Left ventricle myocardium inferior (tissue), 1 donor: ENCODE measurements around the gene AOAH. TPM values are rescaled to one million over a fixed set of nuclear protein-coding genes. Genes with fewer than 3 reads are reported as not detected.

Experiments used
- DNase-seq: peaks from one replicate; pipeline ENCODE4 v3.0.0-alpha.2; 2020
- H3K27ac ChIP-seq: fragments of 200-600 bp; replicated peaks from 2 replicates; pipeline ENCODE4 v1.8.0; 2021
- H3K27me3 ChIP-seq: fragments of 200-600 bp; 2 replicates; pipeline ENCODE4 v1.8.0; 2021; ENCODE audit warnings: low read depth
- H3K36me3 ChIP-seq: fragments of 200-600 bp; 2 replicates; pipeline ENCODE4 v1.8.0; 2021
- H3K4me1 ChIP-seq: fragments of 200-600 bp; 2 replicates; pipeline ENCODE4 v1.8.0; 2021
- H3K4me3 ChIP-seq: fragments of 200-600 bp; 2 replicates; pipeline ENCODE4 v1.8.0; 2021; ENCODE audit warnings: mild to moderate bottlenecking, moderate library complexity
- H3K9me3 ChIP-seq: fragments of 200-600 bp; replicated peaks from 2 replicates; pipeline ENCODE4 v1.8.0; 2021
- intact Hi-C: fragments of 100-400 bp; cut with micrococcal nuclease; formaldehyde crosslinking; loops from one replicate; pipeline ENCODE4 v1.11.0; 2022
- total RNA-seq: library from RNA; stranded (reverse); fragmentation: NEBNext Ultra II Directional; extraction: Animal tissue kit (Norgen Biotek cat#: 25700); gene quantifications from one replicate; pipeline ENCODE4 v1.2.1, GENCODE V29; 2021
- TF ChIP-seq, protein P1 (sequence below): fragments of 200-600 bp; IDR thresholded peaks from 2 replicates; pipeline ENCODE4 v1.8.0; 2021; ENCODE audit warnings: antibody characterized with exemption, mild to moderate bottlenecking, borderline replicate concordance
- donor health status: DM: no; HTN: yes; CAD: no; lungs with severe emphysema.

AOAH gene
- total RNA-seq, 1 donor from 2014 or later: 1.9 TPM

GRCh38 chr7:36535866-36536664 lies 188.2 kb downstream of the AOAH start:
- intact Hi-C loops: no loop called here
- TF ChIP-seq, protein P1, sequence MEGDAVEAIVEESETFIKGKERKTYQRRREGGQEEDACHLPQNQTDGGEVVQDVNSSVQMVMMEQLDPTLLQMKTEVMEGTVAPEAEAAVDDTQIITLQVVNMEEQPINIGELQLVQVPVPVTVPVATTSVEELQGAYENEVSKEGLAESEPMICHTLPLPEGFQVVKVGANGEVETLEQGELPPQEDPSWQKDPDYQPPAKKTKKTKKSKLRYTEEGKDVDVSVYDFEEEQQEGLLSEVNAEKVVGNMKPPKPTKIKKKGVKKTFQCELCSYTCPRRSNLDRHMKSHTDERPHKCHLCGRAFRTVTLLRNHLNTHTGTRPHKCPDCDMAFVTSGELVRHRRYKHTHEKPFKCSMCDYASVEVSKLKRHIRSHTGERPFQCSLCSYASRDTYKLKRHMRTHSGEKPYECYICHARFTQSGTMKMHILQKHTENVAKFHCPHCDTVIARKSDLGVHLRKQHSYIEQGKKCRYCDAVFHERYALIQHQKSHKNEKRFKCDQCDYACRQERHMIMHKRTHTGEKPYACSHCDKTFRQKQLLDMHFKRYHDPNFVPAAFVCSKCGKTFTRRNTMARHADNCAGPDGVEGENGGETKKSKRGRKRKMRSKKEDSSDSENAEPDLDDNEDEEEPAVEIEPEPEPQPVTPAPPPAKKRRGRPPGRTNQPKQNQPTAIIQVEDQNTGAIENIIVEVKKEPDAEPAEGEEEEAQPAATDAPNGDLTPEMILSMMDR: no peak

DNA sequence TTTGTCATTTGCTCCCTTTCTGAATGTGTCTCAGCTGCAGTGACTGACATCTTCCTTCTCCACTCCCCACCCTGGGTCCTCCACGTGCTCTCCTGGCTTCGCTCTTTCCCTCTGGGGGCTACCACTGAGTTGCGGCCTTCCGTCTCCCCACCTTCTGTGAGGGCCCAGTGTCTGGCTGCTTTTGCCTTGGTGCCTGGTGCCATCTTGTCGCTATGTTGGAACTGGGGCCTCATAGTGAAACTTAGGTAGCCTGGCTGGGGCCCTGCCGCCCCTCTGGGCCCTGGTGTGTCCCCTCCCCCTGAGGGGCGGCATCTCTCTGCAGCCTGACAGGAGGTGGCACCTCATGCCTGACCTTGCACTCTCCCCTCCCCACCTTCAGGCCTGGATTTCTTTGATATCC lies 190.6 kb downstream of the AOAH start:
- Histone ChIP-seq H3K4me3 (no peak overlapping the region), H3K4me1 (no peaks in the 10 kb centered on the region), H3K9me3 (no peaks in the 10 kb centered on the region), H3K36me3 (no peaks in the 10 kb centered on the region), H3K27ac (no peak overlapping the region), H3K27me3 (no peaks in the 10 kb centered on the region)
- intact Hi-C loops: no loop called here
- TF ChIP-seq, protein P1: no peak
- DNase-seq: no peak

More at GRCh38 chr7:36535866-36536664, 188.2 kb downstream of the AOAH start:
- Histone ChIP-seq H3K36me3 (no peaks in the 10 kb centered on the region), H3K9me3 (no peaks in the 10 kb centered on the region), H3K4me3 (no peak overlapping the region), H3K27me3 (no peaks in the 10 kb centered on the region), H3K27ac (no peak overlapping the region), H3K4me1 (no peaks in the 10 kb centered on the region)
- DNase-seq: no peak

DNA sequence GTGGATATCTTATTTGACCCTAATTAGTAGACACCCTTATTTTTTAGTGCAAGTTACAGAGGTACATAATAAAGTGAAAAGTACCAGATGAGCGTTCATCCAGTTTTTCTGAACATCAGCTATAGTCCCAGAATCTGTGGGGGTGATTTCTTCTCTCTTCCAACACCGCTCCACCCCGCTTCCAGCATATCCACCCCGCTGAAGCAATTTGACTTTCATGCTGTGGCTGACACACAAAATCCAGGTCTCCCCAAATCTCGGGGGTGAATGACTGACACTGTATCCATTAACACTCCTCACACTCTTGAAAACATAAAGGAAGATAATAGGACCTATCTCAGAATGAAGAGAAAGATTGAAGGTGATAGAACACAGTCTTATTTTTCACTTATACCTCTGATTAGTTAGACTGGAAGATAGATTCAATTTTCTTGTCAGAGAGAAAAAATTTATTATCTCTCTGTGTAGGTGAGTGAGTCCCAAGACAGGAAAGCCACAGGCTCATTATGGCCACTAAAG lies 191.3 kb downstream of the AOAH start:
- TF ChIP-seq, protein P1: no peak
- DNase-seq: no peak
- Histone ChIP-seq H3K27ac (no peak overlapping the region), H3K4me1 (no peaks in the 10 kb centered on the region), H3K27me3 (no peaks in the 10 kb centered on the region), H3K36me3 (no peaks in the 10 kb centered on the region), H3K9me3 (no peaks in the 10 kb centered on the region), H3K4me3 (no peak overlapping the region)
- intact Hi-C loops: no loop called here

GRCh38 chr7:36531951-36532350 lies 192.3 kb downstream of the AOAH start:
- DNase-seq: no peak
- TF ChIP-seq, protein P1: no peak
- Histone ChIP-seq H3K27ac (no peak overlapping the region), H3K4me3 (no peak overlapping the region), H3K36me3 (no peaks in the 10 kb centered on the region), H3K9me3 (no peaks in the 10 kb centered on the region), H3K27me3 (no peaks in the 10 kb centered on the region), H3K4me1 (no peaks in the 10 kb centered on the region)
- intact Hi-C loops: no loop called here

GRCh38 chr7:36530456-36530855 lies 193.8 kb downstream of the AOAH start:
- TF ChIP-seq, protein P1: no peak
- no peak for DNase-seq
- no peaks in the 10 kb centered on the region for H3K9me3 ChIP-seq
- intact Hi-C loops: no loop called here
- H3K27ac ChIP-seq: no peak overlapping the region
- H3K4me1 ChIP-seq: no peaks in the 10 kb centered on the region
- no peak overlapping the region for H3K4me3 ChIP-seq
- no peaks in the 10 kb centered on the region for H3K36me3 ChIP-seq
- no peaks in the 10 kb centered on the region for H3K27me3 ChIP-seq
